Ovary (tissue), 3 donors: ENCODE data around the gene AUTS2.

Experiments used
- CTCF ChIP-seq, 3 donors: fragments of 450-650 bp in 2 of 3; fragments of 200-600 bp in 1 of 3; IDR thresholded peaks; one replicate each; pipeline versions ENCODE4 v1.5.1 to v1.8.0; 2016 to 2022; ENCODE audit warnings: antibody characterized with exemption in 3 of 3, mild to moderate bottlenecking in 1 of 3
- POLR2A ChIP-seq: fragments of 450-650 bp; IDR thresholded peaks from one replicate; pipeline ENCODE4 v1.6.1; 2017; ENCODE audit warnings: antibody characterized with exemption, mild to moderate bottlenecking, moderate library complexity
- donor health status: DM: no; HTN: no; CAD: no.

GRCh38 chr7:70435634-70436033 lies 837.4 kb downstream of the AUTS2 start:
- TF ChIP-seq CTCF (IDR thresholded peaks at IDR 0.05) (no peak), POLR2A (no peak)
